Neural cell (in vitro differentiated cells): ENCODE results near the gene ABCC8. TPM values are rescaled to one million over a fixed set of nuclear protein-coding genes. Genes with fewer than 3 reads are reported as not detected.

Source experiments
- H2AFZ ChIP-seq: fragments of 200-600, 300-800 bp; sonication (generic), shearing (Covaris generic); 2 replicates; pipeline ENCODE4 v1.6.0; 2014; ENCODE audit warnings: low read depth, mild to moderate bottlenecking, antibody characterized with exemption, low read length, moderate library complexity
- H3F3A ChIP-seq: fragments of 200-600 bp; shearing (Covaris generic); 2 replicates; pipeline ENCODE4 v1.6.1; 2016; ENCODE audit warnings: mild to moderate bottlenecking, moderate library complexity, mixed read lengths, antibody characterized with exemption, low read length; ENCODE audit not compliant: insufficient read depth, poor library complexity, severe bottlenecking
- H3K27ac ChIP-seq: fragments of 200-600, 300-800 bp; sonication (generic), shearing (Covaris generic); 2 replicates; pipeline ENCODE4 v1.5.1; 2014; ENCODE audit warnings: mild to moderate bottlenecking, low read length, moderate library complexity
- H3K27me3 ChIP-seq: fragments of 300-800, 200-600 bp; sonication (generic), shearing (Covaris generic); 2 replicates; pipeline ENCODE4 v1.6.0; 2014; ENCODE audit warnings: mild to moderate bottlenecking, low read depth, low read length, moderate library complexity; ENCODE audit not compliant: insufficient read depth
- H3K36me3 ChIP-seq: fragments of 300-800, 200-600 bp; sonication (generic), shearing (Covaris generic); 2 replicates; pipeline ENCODE4 v1.5.1; 2014; ENCODE audit warnings: mild to moderate bottlenecking, antibody characterized with exemption, low read length, moderate library complexity; ENCODE audit not compliant: insufficient read depth
- H3K4me2 ChIP-seq: fragments of 300-800, 200-600 bp; sonication (generic), shearing (Covaris generic); 2 replicates; pipeline ENCODE4 v1.6.0; 2014; ENCODE audit warnings: mild to moderate bottlenecking, low read length
- H3K4me3 ChIP-seq: fragments of 300-800, 200-600 bp; sonication (generic), shearing (Covaris generic); 2 replicates; pipeline ENCODE4 v1.5.1; 2014; ENCODE audit warnings: mild to moderate bottlenecking, low read length, moderate library complexity
- H3K79me2 ChIP-seq: fragments of 200-600 bp; shearing (Covaris generic); replicated peaks from 2 replicates; pipeline ENCODE4 v1.6.0; 2014; ENCODE audit warnings: mild to moderate bottlenecking, low read length, moderate library complexity; ENCODE audit not compliant: insufficient read depth
- H3K9ac ChIP-seq: fragments of 300-800, 200-600 bp; sonication (generic), shearing (Covaris generic); 2 replicates; pipeline ENCODE4 v1.6.1; 2016; ENCODE audit warnings: mild to moderate bottlenecking, low read length, mixed read lengths
- H3K9me2 ChIP-seq: fragments of 200-600 bp; shearing (Covaris generic); 2 replicates; pipeline ENCODE4 v1.6.1; 2016; ENCODE audit warnings: mild to moderate bottlenecking, low read length, mixed read lengths; ENCODE audit not compliant: insufficient read depth
- H3K9me3 ChIP-seq: fragments of 200-600, 300-800 bp; sonication (generic), shearing (Covaris generic); 2 replicates; pipeline ENCODE4 v1.6.1; 2016; ENCODE audit warnings: mild to moderate bottlenecking, mixed run types, low read length, moderate library complexity, mixed read lengths
- H4K20me1 ChIP-seq: fragments of 200-600 bp; shearing (Covaris generic); 2 replicates; pipeline ENCODE4 v1.6.1; 2016; ENCODE audit warnings: mild to moderate bottlenecking, mixed run types; ENCODE audit not compliant: insufficient read depth
- EP300 ChIP-seq: fragments of 450-650 bp; conservative IDR thresholded peaks from 2 replicates; pipeline ENCODE4 v1.6.1; 2014; ENCODE audit warnings: antibody characterized with exemption, mild to moderate bottlenecking, moderate library complexity; ENCODE audit not compliant: poor library complexity, severe bottlenecking
- EZH2 ChIP-seq: fragments of 200-600, 300-800 bp; shearing (Covaris generic), sonication (generic); IDR thresholded peaks from 2 replicates; pipeline ENCODE4 v1.6.1; 2014; ENCODE audit warnings: antibody characterized with exemption, low read length, borderline replicate concordance, mild to moderate bottlenecking; ENCODE audit not compliant: insufficient read depth, poor library complexity, severe bottlenecking
- MXI1 ChIP-seq: fragments of 450-650 bp; conservative IDR thresholded peaks from 2 replicates; pipeline ENCODE4 v1.6.1; 2014; ENCODE audit warnings: antibody characterized with exemption, mild to moderate bottlenecking; ENCODE audit not compliant: poor library complexity, severe bottlenecking
- POLR2AphosphoS5 ChIP-seq: IDR thresholded peaks from 2 replicates; pipeline ENCODE4 v1.6.1; 2012
- RAD21 ChIP-seq: fragments of 450-650 bp; conservative IDR thresholded peaks from 2 replicates; pipeline ENCODE4 v1.6.1; 2014; ENCODE audit warnings: antibody characterized with exemption, mild to moderate bottlenecking, moderate library complexity
- SMC3 ChIP-seq: fragments of 450-650 bp; conservative IDR thresholded peaks from 2 replicates; pipeline ENCODE4 v1.6.1; 2014; ENCODE audit warnings: antibody characterized with exemption, mild to moderate bottlenecking, moderate library complexity; ENCODE audit not compliant: poor library complexity
- TAF1 ChIP-seq: IDR thresholded peaks from 2 replicates; pipeline ENCODE4 v1.6.1; 2012; ENCODE audit warnings: low read depth
- polyA plus RNA-seq: library from polyadenylated mRNA; depleted of rRNA; stranded (reverse); fragments of >200 nt; gene quantifications from 2 replicates; pipeline ENCODE4 v1.2.3, GENCODE V29; 2014
- TF ChIP-seq, protein P1 (sequence below): fragments of 450-650 bp; IDR thresholded peaks from 2 replicates; pipeline ENCODE4 v1.5.1; 2014; ENCODE audit warnings: antibody characterized with exemption, mild to moderate bottlenecking, moderate library complexity; ENCODE audit not compliant: poor library complexity, severe bottlenecking
- TF ChIP-seq, protein P2 (sequence below): IDR thresholded peaks from 2 replicates; pipeline ENCODE4 v1.6.1; 2012; ENCODE audit warnings: borderline replicate concordance

Gene ABCC8
- polyA plus RNA-seq, 1 donor from 2014 or later: 13.2 TPM

DNA sequence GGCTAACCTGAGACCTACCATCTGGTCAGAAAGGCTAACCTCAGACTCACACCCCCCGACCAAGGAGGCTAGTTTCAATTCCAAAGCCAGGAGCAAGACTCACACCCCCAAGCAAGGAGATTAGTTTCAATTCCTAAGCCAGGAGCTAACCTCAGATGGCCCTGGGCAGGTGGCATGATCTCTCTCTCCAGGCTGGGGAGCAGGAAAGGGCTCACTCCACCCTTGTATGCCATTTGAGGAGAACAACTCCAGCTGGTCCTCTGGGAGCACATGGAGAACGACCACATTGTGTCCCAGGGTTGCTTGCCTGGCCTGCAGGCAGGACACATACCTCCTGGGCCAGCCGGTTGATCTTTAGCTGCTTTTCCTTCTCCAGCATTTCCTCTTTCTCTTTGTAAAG is 34.9 kb upstream of the ABCC8 start:
- Histone ChIP-seq H3K27ac (no peak overlapping the region), H4K20me1 (no peaks in the 10 kb centered on the region), H3F3A (no peaks in the 10 kb centered on the region), H2AFZ (no peak overlapping the region), H3K4me3 (no peak overlapping the region), H3K36me3 (no peaks in the 10 kb centered on the region), H3K9ac (no peak overlapping the region), H3K9me2 (no peaks in the 10 kb centered on the region), H3K27me3 (no peaks in the 10 kb centered on the region), H3K4me2 (no peak overlapping the region), H3K79me2 (no peaks in the 10 kb centered on the region), H3K9me3 (no peaks in the 10 kb centered on the region)
- no peak for TF ChIP-seq MXI1
- no peak for TF ChIP-seq EZH2
- no peak for TF ChIP-seq RAD21
- no peak for TF ChIP-seq TAF1
- no peak for TF ChIP-seq POLR2AphosphoS5
- TF ChIP-seq, protein P1, sequence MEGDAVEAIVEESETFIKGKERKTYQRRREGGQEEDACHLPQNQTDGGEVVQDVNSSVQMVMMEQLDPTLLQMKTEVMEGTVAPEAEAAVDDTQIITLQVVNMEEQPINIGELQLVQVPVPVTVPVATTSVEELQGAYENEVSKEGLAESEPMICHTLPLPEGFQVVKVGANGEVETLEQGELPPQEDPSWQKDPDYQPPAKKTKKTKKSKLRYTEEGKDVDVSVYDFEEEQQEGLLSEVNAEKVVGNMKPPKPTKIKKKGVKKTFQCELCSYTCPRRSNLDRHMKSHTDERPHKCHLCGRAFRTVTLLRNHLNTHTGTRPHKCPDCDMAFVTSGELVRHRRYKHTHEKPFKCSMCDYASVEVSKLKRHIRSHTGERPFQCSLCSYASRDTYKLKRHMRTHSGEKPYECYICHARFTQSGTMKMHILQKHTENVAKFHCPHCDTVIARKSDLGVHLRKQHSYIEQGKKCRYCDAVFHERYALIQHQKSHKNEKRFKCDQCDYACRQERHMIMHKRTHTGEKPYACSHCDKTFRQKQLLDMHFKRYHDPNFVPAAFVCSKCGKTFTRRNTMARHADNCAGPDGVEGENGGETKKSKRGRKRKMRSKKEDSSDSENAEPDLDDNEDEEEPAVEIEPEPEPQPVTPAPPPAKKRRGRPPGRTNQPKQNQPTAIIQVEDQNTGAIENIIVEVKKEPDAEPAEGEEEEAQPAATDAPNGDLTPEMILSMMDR: no peak
- TF ChIP-seq, protein P2, sequence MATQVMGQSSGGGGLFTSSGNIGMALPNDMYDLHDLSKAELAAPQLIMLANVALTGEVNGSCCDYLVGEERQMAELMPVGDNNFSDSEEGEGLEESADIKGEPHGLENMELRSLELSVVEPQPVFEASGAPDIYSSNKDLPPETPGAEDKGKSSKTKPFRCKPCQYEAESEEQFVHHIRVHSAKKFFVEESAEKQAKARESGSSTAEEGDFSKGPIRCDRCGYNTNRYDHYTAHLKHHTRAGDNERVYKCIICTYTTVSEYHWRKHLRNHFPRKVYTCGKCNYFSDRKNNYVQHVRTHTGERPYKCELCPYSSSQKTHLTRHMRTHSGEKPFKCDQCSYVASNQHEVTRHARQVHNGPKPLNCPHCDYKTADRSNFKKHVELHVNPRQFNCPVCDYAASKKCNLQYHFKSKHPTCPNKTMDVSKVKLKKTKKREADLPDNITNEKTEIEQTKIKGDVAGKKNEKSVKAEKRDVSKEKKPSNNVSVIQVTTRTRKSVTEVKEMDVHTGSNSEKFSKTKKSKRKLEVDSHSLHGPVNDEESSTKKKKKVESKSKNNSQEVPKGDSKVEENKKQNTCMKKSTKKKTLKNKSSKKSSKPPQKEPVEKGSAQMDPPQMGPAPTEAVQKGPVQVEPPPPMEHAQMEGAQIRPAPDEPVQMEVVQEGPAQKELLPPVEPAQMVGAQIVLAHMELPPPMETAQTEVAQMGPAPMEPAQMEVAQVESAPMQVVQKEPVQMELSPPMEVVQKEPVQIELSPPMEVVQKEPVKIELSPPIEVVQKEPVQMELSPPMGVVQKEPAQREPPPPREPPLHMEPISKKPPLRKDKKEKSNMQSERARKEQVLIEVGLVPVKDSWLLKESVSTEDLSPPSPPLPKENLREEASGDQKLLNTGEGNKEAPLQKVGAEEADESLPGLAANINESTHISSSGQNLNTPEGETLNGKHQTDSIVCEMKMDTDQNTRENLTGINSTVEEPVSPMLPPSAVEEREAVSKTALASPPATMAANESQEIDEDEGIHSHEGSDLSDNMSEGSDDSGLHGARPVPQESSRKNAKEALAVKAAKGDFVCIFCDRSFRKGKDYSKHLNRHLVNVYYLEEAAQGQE: no peak
- TF ChIP-seq EP300: no peak
- TF ChIP-seq SMC3: no peak

DNA sequence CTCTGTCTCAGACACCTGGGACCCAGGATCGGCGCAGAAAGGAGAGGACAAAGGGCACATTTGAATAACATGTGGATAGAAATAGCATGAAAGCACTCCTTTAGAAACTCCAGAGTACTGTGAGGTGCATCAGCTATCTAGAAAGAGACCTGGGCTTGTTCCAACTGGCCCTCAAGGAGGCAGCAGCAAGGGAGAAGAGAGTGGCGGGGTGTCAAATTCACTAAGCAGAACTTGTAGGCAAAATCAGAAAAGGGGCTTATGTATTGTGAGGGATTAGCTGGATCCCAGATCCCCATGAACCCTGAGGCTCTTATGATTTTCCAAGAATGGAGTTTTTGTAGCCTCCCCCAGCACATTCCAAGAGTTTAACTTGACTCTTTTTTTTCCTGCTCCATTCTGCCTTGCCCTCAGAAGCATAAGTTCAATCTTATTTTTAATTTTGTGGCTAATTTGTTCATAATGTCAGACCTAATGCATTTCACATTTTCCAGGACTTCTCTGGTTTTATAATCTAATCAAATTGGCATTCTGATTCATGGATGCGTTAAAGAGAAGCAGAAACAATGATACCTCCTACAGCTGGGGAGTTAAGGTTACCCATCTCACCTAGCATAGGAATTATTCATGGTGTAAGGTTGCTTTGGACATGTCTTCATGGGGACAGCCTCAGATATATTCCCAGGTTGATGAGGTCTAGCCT is 34.0 kb upstream of the ABCC8 start:
- Histone ChIP-seq H3K36me3 (no peaks in the 10 kb centered on the region), H3K27me3 (no peaks in the 10 kb centered on the region), H3K9me3 (no peaks in the 10 kb centered on the region), H3K4me3 (no peak overlapping the region), H3K9me2 (no peaks in the 10 kb centered on the region), H3K79me2 (no peaks in the 10 kb centered on the region), H3K4me2 (no peak overlapping the region), H2AFZ (no peak overlapping the region), H3K27ac (no peak overlapping the region), H3K9ac (no peak overlapping the region), H3F3A (no peaks in the 10 kb centered on the region), H4K20me1 (no peaks in the 10 kb centered on the region)
- no peak for TF ChIP-seq TAF1
- TF ChIP-seq EP300: no peak
